Tibial artery (tissue), 4 donors: ENCODE data around the gene ZNF30.

Source experiments
- DNase-seq, 2 donors: peaks; one replicate each; pipeline ENCODE4 v3.0.0-alpha.2; 2019
- H3K27ac ChIP-seq, 2 donors: fragments of 200-600 bp; sonication (generic) in 1 of 2; 1 replicate in 1 of 2; 2 replicates in 1 of 2; pipeline ENCODE4 v1.5.1; 2018 to 2019; ENCODE audit warnings: mild to moderate bottlenecking in 1 of 2
- H3K27me3 ChIP-seq, 2 donors: fragments of 200-600 bp; sonication (generic) in 1 of 2; one replicate each; pipeline versions ENCODE4 v1.5.1 to v1.6.0; 2016 to 2019
- H3K36me3 ChIP-seq, 3 donors: fragments of 200-600 bp; sonication (generic) in 2 of 3; one replicate each; pipeline ENCODE4 v1.5.1; 2016 to 2019; ENCODE audit warnings: mild to moderate bottlenecking in 2 of 3
- H3K4me1 ChIP-seq, 4 donors: fragments of 200-600 bp; sonication (generic) in 2 of 4; 1 replicate in 3 of 4; 2 replicates in 1 of 4; pipeline ENCODE4 v1.5.1; 2016 to 2019
- H3K4me3 ChIP-seq, 2 donors: fragments of 200-600 bp; sonication (generic) in 1 of 2; 1 replicate in 1 of 2; 2 replicates in 1 of 2; pipeline ENCODE4 v1.5.1; 2018 to 2019; ENCODE audit warnings: mild to moderate bottlenecking in 2 of 2
- H3K9me3 ChIP-seq, 3 donors: fragments of 200-600 bp; sonication (generic) in 1 of 3; one replicate each; pipeline ENCODE4 v1.5.1; 2016 to 2019
- CTCF ChIP-seq, 2 experiments: fragments of 200-600 bp in 1 of 2; fragments of 450-650 bp in 1 of 2; IDR thresholded peaks; one replicate each; pipeline ENCODE4 v1.5.1; 2017 to 2019; ENCODE audit warnings: antibody characterized with exemption in 2 of 2, mild to moderate bottlenecking in 1 of 2, moderate library complexity in 1 of 2
- intact Hi-C: fragments of 100-400 bp; cut with DNase I; formaldehyde crosslinking; loops from one replicate; pipeline ENCODE4 v1.15.0; 2023; ENCODE audit warnings: low total_unique reads

Gene ZNF30

GRCh38 chr19:34925278-34925855 is 1.3 kb upstream of the ZNF30 start:
- H3K27me3 ChIP-seq = no peaks in the 10 kb centered on the region
- TF ChIP-seq CTCF (IDR thresholded peaks at IDR 0.05) = no peak
- H3K4me1 ChIP-seq = peaks cover 0 to 8% (median 4%) of the 10 kb centered on the region in 4 donors
- H3K27ac ChIP-seq = no peak overlapping the region
- DNase-seq = no peak
- intact Hi-C loops = no loop called here
- no peak overlapping the region for H3K4me3 ChIP-seq
- H3K36me3 ChIP-seq = peaks cover 0 to 6% (median 5%) of the 10 kb centered on the region in 3 donors
- H3K9me3 ChIP-seq = no peaks in the 10 kb centered on the region

GRCh38 chr19:34926361-34926684 is 380 bp upstream of the ZNF30 start:
- DNase-seq = no peak
- Histone ChIP-seq H3K4me3 (peak overlapping the region; percentile 63 to 73), H3K27ac (peak overlapping the region; percentile 56 to 71), H3K36me3 (peaks cover 1 to 12% (median 9%) of the 10 kb centered on the region in 3 donors), H3K27me3 (no peaks in the 10 kb centered on the region), H3K9me3 (no peaks in the 10 kb centered on the region), H3K4me1 (peaks cover 0 to 8% (median 4%) of the 10 kb centered on the region in 4 donors)
- intact Hi-C loops = no loop called here
- TF ChIP-seq CTCF (IDR thresholded peaks at IDR 0.05) = no peak

GRCh38 chr19:34932494-34932893 is 5.8 kb downstream of the ZNF30 start:
- intact Hi-C loops = no loop called here
- Histone ChIP-seq H3K27ac (no peak overlapping the region), H3K4me1 (peaks cover 0 to 5% (median 2%) of the 10 kb centered on the region in 4 donors), H3K36me3 (peaks cover 43 to 57% (median 44%) of the 10 kb centered on the region in 3 donors), H3K4me3 (no peak overlapping the region), H3K9me3 (no peaks in the 10 kb centered on the region), H3K27me3 (no peaks in the 10 kb centered on the region)
- DNase-seq = no peak
- no peak for TF ChIP-seq CTCF (IDR thresholded peaks at IDR 0.05)

GRCh38 chr19:34936184-34936583 is 9.5 kb downstream of the ZNF30 start:
- Histone ChIP-seq H3K36me3 (peaks cover 44 to 57% (median 51%) of the 10 kb centered on the region in 3 donors), H3K9me3 (no peaks in the 10 kb centered on the region), H3K4me1 (no peaks in the 10 kb centered on the region), H3K4me3 (no peak overlapping the region), H3K27me3 (no peaks in the 10 kb centered on the region), H3K27ac (no peak overlapping the region)
- TF ChIP-seq CTCF (IDR thresholded peaks at IDR 0.05) = no peak
- DNase-seq = no peak
- intact Hi-C loops = no loop called here

- intact Hi-C loops = no loop called here
- Histone ChIP-seq H3K36me3 (peaks cover 50 to 69% (median 57%) of the 10 kb centered on the region in 3 donors), H3K27me3 (no peaks in the 10 kb centered on the region), H3K27ac (no peak overlapping the region), H3K9me3 (peaks cover 0 to 9% (median 2%) of the 10 kb centered on the region in 3 donors), H3K4me3 (no peak overlapping the region), H3K4me1 (no peaks in the 10 kb centered on the region)
- no peak for DNase-seq
- TF ChIP-seq CTCF (IDR thresholded peaks at IDR 0.05) = no peak
Measured at GRCh38 chr19:34938886-34939285, 12.2 kb downstream of the ZNF30 start.
